GM21786 (cell line): Measurements from ENCODE around the gene HMGB4.

Source experiments
- ATAC-seq: cut with Tn5 transposase; IDR thresholded peaks from one replicate; pipeline ENCODE4 v1.9.1; 2021; ENCODE audit not compliant: unreplicated experiment

The HMGB4 gene

GRCh38 chr1:33863779-33864178 lies at the start of gene HMGB4:
TSS of gene HMGB4 (plus strand) at chr1:33864079. CDS start at chr1:33864192, 113 bp downstream.
- no peak for ATAC-seq

- no peak for ATAC-seq
Observed at GRCh38 chr1:33814166-33814565, 49.7 kb upstream of the HMGB4 start.

DNA sequence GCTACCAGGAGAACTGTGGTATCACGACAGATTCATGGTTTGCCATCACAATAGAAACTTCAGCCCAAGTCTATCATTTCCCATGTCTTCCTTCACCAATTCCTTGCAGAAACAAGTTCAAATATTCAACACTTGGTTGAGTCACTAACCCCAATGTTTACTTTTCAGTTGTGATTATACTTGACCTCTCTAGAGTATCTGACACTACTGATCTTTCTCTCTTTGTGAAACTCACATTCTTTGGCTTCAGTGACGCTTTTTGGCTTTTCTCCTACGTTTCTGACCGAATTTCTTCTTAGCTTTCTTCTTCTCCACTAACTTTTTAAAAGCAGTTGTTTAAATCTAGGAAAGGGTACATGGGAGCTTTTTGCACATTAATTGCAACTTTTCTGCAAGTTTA lies 48.8 kb upstream of the HMGB4 start:
- no peak for ATAC-seq

GRCh38 chr1:33818071-33818470 lies 45.8 kb upstream of the HMGB4 start:
- ATAC-seq: no peak

- no peak for ATAC-seq
Observed at GRCh38 chr1:33819290-33819912, 44.5 kb upstream of the HMGB4 start.

- ATAC-seq: no peak
Observed at GRCh38 chr1:33819913-33820311, 44.0 kb upstream of the HMGB4 start.

DNA sequence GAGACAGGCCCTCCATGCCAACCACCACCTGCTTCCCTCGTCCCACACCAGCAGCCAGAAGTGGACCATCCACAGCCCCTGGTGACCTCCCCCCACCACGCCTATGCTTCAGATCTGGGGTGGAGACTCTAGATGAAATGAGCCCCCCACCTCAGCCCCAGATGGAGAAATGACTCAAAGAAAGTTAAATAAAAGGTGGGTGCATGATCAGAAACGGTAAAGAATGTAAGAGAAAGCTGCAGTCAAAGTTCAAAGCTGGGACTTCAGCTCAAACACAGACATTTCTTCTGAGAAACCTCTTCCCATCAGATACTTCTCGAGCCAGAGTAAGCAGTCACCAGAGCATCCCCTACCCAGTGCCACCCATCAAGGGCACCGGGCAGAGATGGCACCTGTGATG lies 43.1 kb upstream of the HMGB4 start:
- no peak for ATAC-seq

GRCh38 chr1:33821291-33821690 lies 42.6 kb upstream of the HMGB4 start:
- no peak for ATAC-seq

GRCh38 chr1:33822396-33822795 lies 41.5 kb upstream of the HMGB4 start:
- ATAC-seq: no peak

- ATAC-seq: no peak
Observed at GRCh38 chr1:33823401-33823800, 40.5 kb upstream of the HMGB4 start.

DNA sequence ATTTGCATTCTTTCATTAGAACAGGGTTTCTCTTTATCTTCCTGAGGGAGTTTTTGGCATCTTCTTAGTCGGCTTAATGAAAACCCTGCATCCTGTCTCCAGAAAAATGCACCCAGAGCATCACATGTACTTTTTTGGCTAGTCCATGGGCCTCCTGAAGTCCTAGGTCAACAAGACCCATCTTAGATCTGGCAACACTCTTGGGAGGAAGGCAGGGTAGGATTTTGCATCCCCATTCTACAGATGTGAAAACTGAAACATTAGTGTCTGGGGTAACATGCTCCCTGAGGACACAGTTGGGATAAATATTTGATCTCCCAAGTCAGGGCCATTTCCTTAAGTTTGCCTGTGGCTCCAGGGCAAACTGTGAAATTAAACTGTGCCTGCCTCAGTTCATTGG lies 40.0 kb upstream of the HMGB4 start:
- no peak for ATAC-seq

DNA sequence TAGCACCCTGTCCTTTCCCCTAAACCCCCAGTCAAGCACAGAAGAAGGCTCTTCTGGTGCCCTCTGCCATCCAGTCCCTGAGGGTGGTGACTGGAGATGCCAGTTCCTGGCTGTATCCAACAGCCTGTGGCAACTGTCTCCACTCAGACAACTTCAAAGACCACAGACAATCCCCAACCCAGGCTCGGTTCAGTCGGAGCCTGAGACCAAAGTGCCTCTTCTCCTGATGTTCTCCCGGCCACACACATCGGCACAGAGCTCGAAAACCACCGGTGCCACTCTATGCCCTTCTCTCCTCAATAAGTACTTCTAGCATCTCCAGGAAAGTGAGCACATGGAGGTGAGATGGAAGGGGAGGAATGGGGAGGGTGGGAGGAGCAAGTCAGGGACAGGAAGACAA lies 39.6 kb upstream of the HMGB4 start:
- no peak for ATAC-seq

DNA sequence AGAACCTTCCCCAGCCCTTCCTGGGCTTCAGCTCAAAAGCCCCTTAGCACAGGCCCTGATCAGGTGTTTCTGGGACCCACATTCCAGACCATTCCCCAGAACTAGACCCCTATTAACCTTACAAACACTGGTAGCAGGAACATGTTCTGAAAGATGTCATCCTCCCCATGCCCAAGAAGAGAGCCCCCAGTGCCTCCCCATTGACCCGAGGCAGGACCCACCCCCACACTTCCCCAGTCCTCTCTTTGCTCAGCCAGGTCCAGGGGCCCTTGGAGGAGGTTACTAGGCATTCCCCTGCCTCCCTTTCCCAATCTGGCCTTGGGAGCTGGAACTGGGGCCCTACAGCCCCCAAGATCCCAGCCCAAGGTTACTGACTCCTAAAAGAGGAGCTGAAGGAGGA lies 38.9 kb upstream of the HMGB4 start:
- ATAC-seq: no peak

DNA sequence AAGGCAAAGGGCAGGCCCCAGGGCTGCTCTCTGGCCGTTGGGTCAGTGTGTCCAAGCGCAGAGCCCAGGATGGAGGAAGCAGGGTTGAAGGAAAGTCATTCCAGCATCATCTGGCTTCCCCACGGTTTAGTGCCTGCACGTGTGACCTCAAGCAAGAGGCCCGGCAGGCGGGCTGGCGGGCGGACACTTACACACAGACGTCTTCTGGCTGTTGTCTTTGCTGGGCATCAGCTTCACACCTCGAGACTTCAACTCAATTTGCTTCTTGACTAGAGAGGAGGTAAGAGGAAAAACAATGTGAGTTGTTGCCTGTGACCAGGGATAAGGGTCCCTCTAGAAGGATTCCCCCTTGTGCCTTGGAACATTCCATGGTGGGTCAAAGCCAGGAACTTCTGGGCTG lies 38.4 kb upstream of the HMGB4 start:
- no peak for ATAC-seq

- ATAC-seq: no peak
Observed at GRCh38 chr1:33826311-33826710, 37.6 kb upstream of the HMGB4 start.

DNA sequence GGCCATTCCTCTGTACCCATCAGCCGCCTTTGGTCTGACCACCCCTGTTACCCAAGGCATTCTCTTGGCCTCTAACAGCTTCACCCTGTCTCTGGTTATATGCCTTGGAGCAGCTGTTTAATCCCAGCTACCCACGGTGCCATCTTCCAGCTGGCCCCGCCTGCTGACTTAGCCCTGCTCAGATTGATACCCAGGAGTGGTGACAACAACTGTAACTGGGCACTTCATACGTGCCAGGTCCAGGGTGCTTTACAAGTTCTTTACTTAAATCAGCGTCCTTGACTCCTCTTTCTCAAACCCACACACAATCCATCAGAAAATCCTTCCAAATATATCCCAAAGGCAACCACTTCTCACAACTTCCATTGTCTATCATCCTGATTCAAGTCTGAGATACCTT lies 37.2 kb upstream of the HMGB4 start:
- ATAC-seq: no peak

- ATAC-seq: no peak
Observed at GRCh38 chr1:33828059-33828458, 35.8 kb upstream of the HMGB4 start.

GRCh38 chr1:33828654-33829053 lies 35.2 kb upstream of the HMGB4 start:
- ATAC-seq: no peak

- no peak for ATAC-seq
Observed at GRCh38 chr1:33836911-33837310, 27.0 kb upstream of the HMGB4 start.

DNA sequence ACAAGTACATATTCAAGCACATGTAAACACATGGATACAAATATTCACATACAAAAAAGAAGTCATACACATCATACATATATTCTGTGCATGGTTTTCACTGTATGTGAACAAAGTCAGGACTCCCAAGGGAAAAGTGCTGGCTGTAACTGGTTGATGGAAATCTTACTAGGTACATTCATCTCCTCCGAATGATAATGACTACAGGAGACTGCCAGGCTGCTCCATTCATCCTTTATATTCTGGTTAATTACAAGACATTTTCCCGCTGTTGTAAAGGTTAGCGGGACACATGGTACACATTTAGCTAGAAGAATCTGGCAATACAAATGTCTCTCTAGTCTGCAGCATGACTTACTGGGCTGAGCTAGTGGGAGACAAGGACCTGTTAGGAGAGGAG lies 26.2 kb upstream of the HMGB4 start:
- ATAC-seq: no peak

- no peak for ATAC-seq
Observed at GRCh38 chr1:33841494-33841893, 22.4 kb upstream of the HMGB4 start.

DNA sequence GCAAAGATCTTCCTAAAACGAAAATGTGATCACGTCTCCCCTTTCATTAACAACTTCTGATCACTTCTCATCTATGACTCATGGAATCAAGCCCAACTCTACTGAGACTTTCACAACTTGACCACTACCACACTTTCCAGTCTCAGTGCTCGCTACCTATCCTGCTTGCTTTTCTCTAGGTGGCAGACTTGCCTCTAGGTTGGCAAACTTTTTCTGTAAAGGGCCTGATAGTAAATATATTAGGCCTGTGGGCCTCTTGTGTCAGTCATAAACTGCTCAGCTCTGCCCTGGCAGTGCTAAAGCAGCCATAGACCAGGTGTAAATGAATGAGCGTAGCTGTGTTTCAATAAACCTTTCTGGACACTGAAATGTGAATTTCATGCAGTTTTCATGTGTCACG lies 21.5 kb upstream of the HMGB4 start:
- no peak for ATAC-seq

DNA sequence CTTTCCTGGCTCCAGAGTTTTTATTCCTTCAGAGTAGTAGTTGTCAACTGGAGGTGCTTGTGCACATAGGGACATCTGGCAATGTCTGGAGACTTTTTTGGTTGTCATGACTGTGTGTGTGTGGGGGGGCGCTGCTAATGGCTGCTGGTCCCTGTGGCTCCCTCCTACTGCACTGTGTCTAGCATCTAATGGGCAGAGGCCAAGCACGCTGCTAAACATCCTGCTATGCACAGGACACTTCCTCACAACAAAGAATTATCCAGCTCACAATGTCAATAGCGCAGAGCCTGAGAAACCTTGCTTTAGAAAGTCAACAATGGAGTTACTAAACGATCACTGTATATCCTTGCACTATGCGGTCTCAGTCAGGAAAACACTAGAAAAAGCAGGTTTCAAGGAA lies 19.7 kb upstream of the HMGB4 start:
- ATAC-seq: no peak

DNA sequence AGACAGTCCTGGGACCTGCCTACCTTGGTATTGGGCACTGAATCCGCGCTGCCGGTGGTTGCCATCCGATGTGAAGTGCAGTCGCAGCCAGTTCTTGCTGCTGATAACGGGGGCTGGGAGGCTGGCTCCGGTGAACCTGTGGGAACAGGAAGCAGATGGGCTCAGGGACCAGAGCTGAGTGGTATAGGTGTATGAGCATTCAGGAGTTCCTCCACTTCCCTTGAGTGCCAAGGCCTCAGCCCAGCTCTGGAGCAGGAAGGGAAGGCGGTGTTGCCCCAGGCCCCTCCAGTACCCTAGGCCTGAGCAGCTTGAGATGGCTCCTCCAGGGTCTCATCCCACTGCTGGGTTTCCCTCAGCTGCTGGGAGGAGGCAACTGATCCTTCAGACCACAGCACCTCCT lies 17.0 kb upstream of the HMGB4 start:
- ATAC-seq: no peak
